PFSK-1 (cell line): Measurements from ENCODE around the gene TMEM95.

Source experiments
- POLR2AphosphoS5 ChIP-seq: IDR thresholded peaks from 2 replicates; pipeline ENCODE4 v1.6.1; 2012; ENCODE audit warnings: low read depth, mild to moderate bottlenecking, control low read depth, low read length, moderate library complexity
- SIN3A ChIP-seq: IDR thresholded peaks from 2 replicates; pipeline ENCODE4 v1.6.1; 2012; ENCODE audit warnings: mild to moderate bottlenecking, low read length, moderate library complexity, borderline replicate concordance; ENCODE audit not compliant: insufficient read depth
- TF ChIP-seq, protein P1 (sequence below), 2 experiments: IDR thresholded peaks; 2 replicates each; pipeline versions ENCODE4 v1.6.1 to v1.8.0; 2011 to 2012; ENCODE audit warnings: low read depth in 2 of 2, low read length in 2 of 2, control low read depth in 1 of 2, inconsistent platforms in 1 of 2, mild to moderate bottlenecking in 1 of 2, moderate library complexity in 1 of 2; ENCODE audit not compliant: insufficient read depth in 1 of 2

DNA sequence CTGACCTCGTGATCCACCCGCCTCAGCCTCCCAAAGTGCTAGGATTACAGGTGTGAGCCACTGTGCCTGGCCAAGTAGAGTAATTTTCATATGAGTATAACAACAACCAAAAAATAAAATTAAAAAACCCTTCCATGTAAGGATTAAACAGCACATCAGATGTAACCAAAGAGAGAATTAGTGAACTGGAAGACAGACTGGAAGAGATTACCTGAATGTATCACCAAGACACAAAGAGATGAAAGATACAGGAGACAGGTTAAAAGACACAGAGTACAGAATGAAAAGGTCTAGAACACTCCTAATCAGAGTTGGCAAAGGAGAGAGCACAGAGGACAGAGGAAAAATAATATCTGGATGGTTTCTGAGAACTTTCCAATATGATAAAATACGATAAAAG lies 24.2 kb downstream of the TMEM95 start:
- no peak for TF ChIP-seq SIN3A
- TF ChIP-seq POLR2AphosphoS5: no peak
- TF ChIP-seq, protein P1, sequence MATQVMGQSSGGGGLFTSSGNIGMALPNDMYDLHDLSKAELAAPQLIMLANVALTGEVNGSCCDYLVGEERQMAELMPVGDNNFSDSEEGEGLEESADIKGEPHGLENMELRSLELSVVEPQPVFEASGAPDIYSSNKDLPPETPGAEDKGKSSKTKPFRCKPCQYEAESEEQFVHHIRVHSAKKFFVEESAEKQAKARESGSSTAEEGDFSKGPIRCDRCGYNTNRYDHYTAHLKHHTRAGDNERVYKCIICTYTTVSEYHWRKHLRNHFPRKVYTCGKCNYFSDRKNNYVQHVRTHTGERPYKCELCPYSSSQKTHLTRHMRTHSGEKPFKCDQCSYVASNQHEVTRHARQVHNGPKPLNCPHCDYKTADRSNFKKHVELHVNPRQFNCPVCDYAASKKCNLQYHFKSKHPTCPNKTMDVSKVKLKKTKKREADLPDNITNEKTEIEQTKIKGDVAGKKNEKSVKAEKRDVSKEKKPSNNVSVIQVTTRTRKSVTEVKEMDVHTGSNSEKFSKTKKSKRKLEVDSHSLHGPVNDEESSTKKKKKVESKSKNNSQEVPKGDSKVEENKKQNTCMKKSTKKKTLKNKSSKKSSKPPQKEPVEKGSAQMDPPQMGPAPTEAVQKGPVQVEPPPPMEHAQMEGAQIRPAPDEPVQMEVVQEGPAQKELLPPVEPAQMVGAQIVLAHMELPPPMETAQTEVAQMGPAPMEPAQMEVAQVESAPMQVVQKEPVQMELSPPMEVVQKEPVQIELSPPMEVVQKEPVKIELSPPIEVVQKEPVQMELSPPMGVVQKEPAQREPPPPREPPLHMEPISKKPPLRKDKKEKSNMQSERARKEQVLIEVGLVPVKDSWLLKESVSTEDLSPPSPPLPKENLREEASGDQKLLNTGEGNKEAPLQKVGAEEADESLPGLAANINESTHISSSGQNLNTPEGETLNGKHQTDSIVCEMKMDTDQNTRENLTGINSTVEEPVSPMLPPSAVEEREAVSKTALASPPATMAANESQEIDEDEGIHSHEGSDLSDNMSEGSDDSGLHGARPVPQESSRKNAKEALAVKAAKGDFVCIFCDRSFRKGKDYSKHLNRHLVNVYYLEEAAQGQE (IDR thresholded peaks at IDR 0.05; ENCODE audit: insufficient read depth in 1 of 2, low read depth in 2 of 2, low read length in 2 of 2): no peak
